ENCODE measurements around the gene CLIC5. TPM values are rescaled to one million over a fixed set of nuclear protein-coding genes. Genes with fewer than 3 reads are reported as not detected.

Gene CLIC5
- total RNA-seq, 1 experiment from 2014 or later = 0.05 TPM

- no peaks in the 10 kb centered on the region for H3K27me3 ChIP-seq (ENCODE audit: control insufficient read depth, insufficient read depth, low read length)
- H3K4me1 ChIP-seq (ENCODE audit: control insufficient read depth, insufficient read depth, low read length) = no peaks in the 10 kb centered on the region; the same call in 1 of the 2 replicates
- TF ChIP-seq TCF7L2 (IDR thresholded peaks at IDR 0.05; ENCODE audit: low read depth, low read length) = no peak
- no peak for TF ChIP-seq REST (IDR thresholded peaks at IDR 0.05; ENCODE audit: insufficient read depth in 1 of 2, low read depth in 2 of 2, low read length in 1 of 2)
- no peak for TF ChIP-seq CTCF (IDR thresholded peaks at IDR 0.05)
- no peak for TF ChIP-seq POLR2AphosphoS5 (IDR thresholded peaks at IDR 0.05; ENCODE audit: low read depth, low read length)
- ChIA-PET CTCF (no interaction called here), POLR2A (no interaction called here)
- DNase-seq (ENCODE audit: low read depth, low spot score) (no peak), ATAC-seq (no peak)
- in situ Hi-C loops (cut with HindIII; ENCODE audit: low pct_unique_long_range_greater_than_20kb, low sequenced_read_pairs) (no loop called here), intact Hi-C loops (cut with micrococcal nuclease; ENCODE audit: unreplicated experiment) (no loop called here)
- BruUV-seq (replicated peaks) = no TSS peak
- no peaks in the 10 kb centered on the region for H3K9me3 ChIP-seq (ENCODE audit: control insufficient read depth, insufficient read depth, low read depth, low read length)
- H3K4me3 ChIP-seq (ENCODE audit: low read depth in 2 of 2, low read length in 2 of 2) = no peak overlapping the region
- H3K36me3 ChIP-seq (ENCODE audit: control insufficient read depth, insufficient read depth, low read length) = no peaks in the 10 kb centered on the region
- H3K27ac ChIP-seq (ENCODE audit: low read length) = no peak overlapping the region
Measured at GRCh38 chr6:45845567-45845966, 170.1 kb downstream of the CLIC5 start.

- POLR2A ChIA-PET = no interaction called here
- Histone ChIP-seq H3K36me3 (ENCODE audit: control insufficient read depth, insufficient read depth, low read length) (no peaks in the 10 kb centered on the region), H3K27me3 (ENCODE audit: control insufficient read depth, insufficient read depth, low read length) (no peaks in the 10 kb centered on the region), H3K27ac (ENCODE audit: low read length) (no peak overlapping the region), H3K9me3 (ENCODE audit: control insufficient read depth, insufficient read depth, low read depth, low read length) (no peaks in the 10 kb centered on the region), H3K4me1 (ENCODE audit: control insufficient read depth, insufficient read depth, low read length) (no peaks in the 10 kb centered on the region; the same call in 1 of the 2 replicates), H3K4me3 (ENCODE audit: low read depth in 2 of 2, low read length in 2 of 2) (no peak overlapping the region)
- TF ChIP-seq CTCF (IDR thresholded peaks at IDR 0.05) (no peak), TCF7L2 (IDR thresholded peaks at IDR 0.05; ENCODE audit: low read depth, low read length) (no peak), POLR2AphosphoS5 (IDR thresholded peaks at IDR 0.05; ENCODE audit: low read depth, low read length) (no peak), SIN3A (IDR thresholded peaks at IDR 0.05; ENCODE audit: borderline replicate concordance, insufficient read depth, low read depth, low read length) (no peak), REST (IDR thresholded peaks at IDR 0.05; ENCODE audit: insufficient read depth in 1 of 2, low read depth in 2 of 2, low read length in 1 of 2) (no peak)
- intact Hi-C loops (cut with micrococcal nuclease; ENCODE audit: unreplicated experiment) (no loop called here), in situ Hi-C loops (cut with HindIII; ENCODE audit: low pct_unique_long_range_greater_than_20kb, low sequenced_read_pairs) (no loop called here)
- DNase-seq (ENCODE audit: low read depth, low spot score) = no peak
- no TSS peak for BruUV-seq (replicated peaks)
- no peak for ATAC-seq
- CTCF ChIA-PET = no interaction called here
Measured at GRCh38 chr6:45844986-45845385, 170.7 kb downstream of the CLIC5 start.

Measured in Panc1 (cell line).